ENCODE results near the gene ERG28. TPM values are rescaled to one million over a fixed set of nuclear protein-coding genes. Genes with fewer than 3 reads are reported as not detected.

Gene ERG28
- total RNA-seq, 1 experiment from 2014 or later = 7.3 TPM

- Histone ChIP-seq H3K36me3 (no peaks in the 10 kb centered on the region), H3K4me3 (no peak overlapping the region), H3K27me3 (no peaks in the 10 kb centered on the region), H3K9me3 (no peaks in the 10 kb centered on the region)
- no peak for DNase-seq
These were observed 15.6 kb downstream of the ERG28 start for GRCh38 chr14:75645056-75645455.

GRCh38 chr14:75643985-75644384 lies 16.7 kb downstream of the ERG28 start:
- H3K36me3 ChIP-seq = no peaks in the 10 kb centered on the region
- H3K27me3 ChIP-seq = no peaks in the 10 kb centered on the region
- no peak overlapping the region for H3K4me3 ChIP-seq
- no peaks in the 10 kb centered on the region for H3K9me3 ChIP-seq
- DNase-seq = no peak

- no peak overlapping the region for H3K4me3 ChIP-seq
- no peaks in the 10 kb centered on the region for H3K27me3 ChIP-seq
- H3K36me3 ChIP-seq = no peaks in the 10 kb centered on the region
- no peak for DNase-seq
- H3K9me3 ChIP-seq = no peaks in the 10 kb centered on the region
These were observed 19.8 kb downstream of the ERG28 start for GRCh38 chr14:75640876-75641275.

GRCh38 chr14:75636100-75636692 lies 24.5 kb downstream of the ERG28 start:
- Histone ChIP-seq H3K27me3 (no peaks in the 10 kb centered on the region), H3K4me3 (no peak overlapping the region), H3K9me3 (no peaks in the 10 kb centered on the region), H3K36me3 (no peaks in the 10 kb centered on the region)
- DNase-seq = no peak

GRCh38 chr14:75634848-75635247 lies 25.8 kb downstream of the ERG28 start:
- Histone ChIP-seq H3K4me3 (no peak overlapping the region), H3K9me3 (no peaks in the 10 kb centered on the region), H3K27me3 (no peaks in the 10 kb centered on the region), H3K36me3 (no peaks in the 10 kb centered on the region)
- no peak for DNase-seq

- DNase-seq = no peak
- no peak overlapping the region for H3K4me3 ChIP-seq
These were observed 29.2 kb downstream of the ERG28 start for GRCh38 chr14:75631453-75631831.

GRCh38 chr14:75630695-75631452 lies 29.8 kb downstream of the ERG28 start:
- DNase-seq = no peak
- no peaks in the 10 kb centered on the region for H3K27me3 ChIP-seq
- H3K36me3 ChIP-seq = no peaks in the 10 kb centered on the region
- H3K9me3 ChIP-seq = no peaks in the 10 kb centered on the region
- no peak overlapping the region for H3K4me3 ChIP-seq

More at GRCh38 chr14:75631453-75631831, 29.2 kb downstream of the ERG28 start:
- no peaks in the 10 kb centered on the region for H3K9me3 ChIP-seq
- no peaks in the 10 kb centered on the region for H3K36me3 ChIP-seq
- H3K27me3 ChIP-seq = no peaks in the 10 kb centered on the region

- H3K36me3 ChIP-seq = no peaks in the 10 kb centered on the region
- no peak for DNase-seq
These were observed 31.9 kb downstream of the ERG28 start for GRCh38 chr14:75628816-75629215.

GRCh38 chr14:75627406-75627805 lies 33.3 kb downstream of the ERG28 start:
- H3K36me3 ChIP-seq = no peaks in the 10 kb centered on the region
- no peaks in the 10 kb centered on the region for H3K27me3 ChIP-seq
- no peaks in the 10 kb centered on the region for H3K9me3 ChIP-seq
- no peak overlapping the region for H3K4me3 ChIP-seq
- DNase-seq = no peak

More at GRCh38 chr14:75628816-75629215, 31.9 kb downstream of the ERG28 start:
- no peaks in the 10 kb centered on the region for H3K9me3 ChIP-seq
- H3K27me3 ChIP-seq = no peaks in the 10 kb centered on the region
- no peak overlapping the region for H3K4me3 ChIP-seq

- no peak for DNase-seq
These were observed 33.8 kb downstream of the ERG28 start for GRCh38 chr14:75626863-75627262.

GRCh38 chr14:75626396-75626795 lies 34.3 kb downstream of the ERG28 start:
- Histone ChIP-seq H3K4me3 (no peak overlapping the region), H3K9me3 (no peaks in the 10 kb centered on the region), H3K36me3 (no peaks in the 10 kb centered on the region), H3K27me3 (no peaks in the 10 kb centered on the region)
- no peak for DNase-seq

More at GRCh38 chr14:75626863-75627262, 33.8 kb downstream of the ERG28 start:
- Histone ChIP-seq H3K9me3 (no peaks in the 10 kb centered on the region), H3K27me3 (no peaks in the 10 kb centered on the region), H3K4me3 (no peak overlapping the region), H3K36me3 (no peaks in the 10 kb centered on the region)

- H3K36me3 ChIP-seq = no peaks in the 10 kb centered on the region
- no peaks in the 10 kb centered on the region for H3K9me3 ChIP-seq
- H3K27me3 ChIP-seq = no peaks in the 10 kb centered on the region
- DNase-seq = no peak
- no peak overlapping the region for H3K4me3 ChIP-seq
These were observed 35.6 kb downstream of the ERG28 start for GRCh38 chr14:75625034-75625433.

GRCh38 chr14:75619548-75619947 lies 41.1 kb downstream of the ERG28 start:
- no peak for DNase-seq
- Histone ChIP-seq H3K9me3 (no peaks in the 10 kb centered on the region), H3K27me3 (no peaks in the 10 kb centered on the region), H3K4me3 (no peak overlapping the region), H3K36me3 (no peaks in the 10 kb centered on the region)

- no peak for DNase-seq
- no peaks in the 10 kb centered on the region for H3K36me3 ChIP-seq
- H3K4me3 ChIP-seq = no peak overlapping the region
- no peaks in the 10 kb centered on the region for H3K9me3 ChIP-seq
- H3K27me3 ChIP-seq = no peaks in the 10 kb centered on the region
These were observed 45.5 kb downstream of the ERG28 start for GRCh38 chr14:75615200-75615599.

- H3K36me3 ChIP-seq = no peaks in the 10 kb centered on the region
- no peak overlapping the region for H3K4me3 ChIP-seq
- no peaks in the 10 kb centered on the region for H3K27me3 ChIP-seq
- DNase-seq = no peak
- H3K9me3 ChIP-seq = no peaks in the 10 kb centered on the region
These were observed 46.5 kb downstream of the ERG28 start for GRCh38 chr14:75614179-75614578.

GRCh38 chr14:75612157-75612556 lies 48.5 kb downstream of the ERG28 start:
- no peak overlapping the region for H3K4me3 ChIP-seq
- DNase-seq = no peak
- no peaks in the 10 kb centered on the region for H3K9me3 ChIP-seq
- no peaks in the 10 kb centered on the region for H3K27me3 ChIP-seq
- no peaks in the 10 kb centered on the region for H3K36me3 ChIP-seq

- no peaks in the 10 kb centered on the region for H3K27me3 ChIP-seq
- no peak overlapping the region for H3K4me3 ChIP-seq
- H3K9me3 ChIP-seq = no peaks in the 10 kb centered on the region
- H3K36me3 ChIP-seq = no peaks in the 10 kb centered on the region
- DNase-seq = no peak
These were observed 49.8 kb downstream of the ERG28 start for GRCh38 chr14:75610834-75611233.
